Bronchial epithelial cell (primary cell): ENCODE measurements around the gene PIK3C3. TPM values are rescaled to one million over a fixed set of nuclear protein-coding genes. Genes with fewer than 3 reads are reported as not detected.

Source experiments
- DNase-seq: peaks from one replicate; pipeline ENCODE4 v3.0.0-alpha.2; 2010; ENCODE audit warnings: low read depth
- FAIRE-seq: peaks from 2 replicates; lab custom pipeline; 2011; peaks lifted over from hg19 to GRCh38; lab: Jason Lieb, UNC
- H3K27me3 ChIP-seq: 2 replicates; pipeline ENCODE4 v1.5.1; 2011; ENCODE audit warnings: low read length; ENCODE audit not compliant: control insufficient read depth, insufficient read depth
- H3K36me3 ChIP-seq: 2 replicates; pipeline ENCODE4 v1.5.1; 2011; ENCODE audit warnings: low read length; ENCODE audit not compliant: control insufficient read depth, insufficient read depth
- H3K4me3 ChIP-seq: 2 replicates; pipeline ENCODE4 v1.5.1; 2011; ENCODE audit warnings: mild to moderate bottlenecking, low read depth, low read length, control low read depth
- total RNA-seq: library from RNA; depleted of rRNA; stranded (reverse); fragments of >200 nt; gene quantifications from 2 replicates; pipeline ENCODE4 v1.2.1, GENCODE V29; 2014
- TF ChIP-seq, protein P1 (sequence below): IDR thresholded peaks from 2 replicates; pipeline ENCODE4 v1.5.1; 2011; ENCODE audit warnings: mild to moderate bottlenecking, moderate library complexity, low read length, control low read depth, inconsistent platforms; ENCODE audit not compliant: insufficient read depth, severe bottlenecking

The PIK3C3 gene
- total RNA-seq, 1 donor from 2014 or later = 24.2 TPM

DNA sequence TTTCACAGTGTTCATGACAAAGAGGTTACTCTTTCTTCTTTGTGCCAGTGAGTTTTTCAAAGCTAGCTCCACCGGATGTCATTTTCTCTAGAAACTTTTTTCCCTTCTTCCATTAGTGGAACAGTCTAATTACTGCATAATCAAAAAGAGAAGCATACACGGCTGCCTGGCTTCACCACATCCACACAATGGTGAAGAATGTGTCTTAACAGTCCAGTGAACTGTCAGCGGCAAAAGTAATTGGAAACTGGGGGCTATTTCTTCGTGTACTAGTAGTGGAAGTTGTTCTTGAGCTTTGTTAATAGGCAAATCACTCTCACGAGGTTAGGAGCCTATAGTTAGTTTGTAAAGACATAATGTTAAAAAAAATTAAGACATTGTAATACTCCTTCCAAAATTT lies 32.9 kb upstream of the PIK3C3 start:
- DNase-seq (no peak), FAIRE-seq (no peak)
- Histone ChIP-seq H3K4me3 (no peak overlapping the region), H3K27me3 (no peaks in the 10 kb centered on the region), H3K36me3 (no peaks in the 10 kb centered on the region)
- TF ChIP-seq, protein P1, sequence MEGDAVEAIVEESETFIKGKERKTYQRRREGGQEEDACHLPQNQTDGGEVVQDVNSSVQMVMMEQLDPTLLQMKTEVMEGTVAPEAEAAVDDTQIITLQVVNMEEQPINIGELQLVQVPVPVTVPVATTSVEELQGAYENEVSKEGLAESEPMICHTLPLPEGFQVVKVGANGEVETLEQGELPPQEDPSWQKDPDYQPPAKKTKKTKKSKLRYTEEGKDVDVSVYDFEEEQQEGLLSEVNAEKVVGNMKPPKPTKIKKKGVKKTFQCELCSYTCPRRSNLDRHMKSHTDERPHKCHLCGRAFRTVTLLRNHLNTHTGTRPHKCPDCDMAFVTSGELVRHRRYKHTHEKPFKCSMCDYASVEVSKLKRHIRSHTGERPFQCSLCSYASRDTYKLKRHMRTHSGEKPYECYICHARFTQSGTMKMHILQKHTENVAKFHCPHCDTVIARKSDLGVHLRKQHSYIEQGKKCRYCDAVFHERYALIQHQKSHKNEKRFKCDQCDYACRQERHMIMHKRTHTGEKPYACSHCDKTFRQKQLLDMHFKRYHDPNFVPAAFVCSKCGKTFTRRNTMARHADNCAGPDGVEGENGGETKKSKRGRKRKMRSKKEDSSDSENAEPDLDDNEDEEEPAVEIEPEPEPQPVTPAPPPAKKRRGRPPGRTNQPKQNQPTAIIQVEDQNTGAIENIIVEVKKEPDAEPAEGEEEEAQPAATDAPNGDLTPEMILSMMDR = no peak

DNA sequence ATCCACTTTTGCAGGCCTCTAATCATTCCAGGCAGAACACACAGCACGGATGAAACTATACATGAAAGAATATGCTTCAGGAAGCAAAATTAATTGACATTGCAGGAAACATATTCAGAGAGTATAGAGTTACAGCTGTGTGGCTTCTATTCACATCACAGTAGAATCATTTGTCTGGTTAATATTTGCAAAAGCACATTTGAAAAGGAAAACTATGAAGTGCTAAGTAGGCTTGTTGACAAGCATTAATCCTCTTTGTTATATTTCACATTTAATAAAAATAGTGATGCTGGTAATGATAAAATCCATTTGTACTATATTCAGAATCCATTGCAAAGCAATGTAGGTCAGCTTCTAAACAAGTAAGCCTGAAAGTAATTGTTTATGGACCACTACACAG lies 32.2 kb upstream of the PIK3C3 start:
- TF ChIP-seq, protein P1 = no peak
- FAIRE-seq (no peak), DNase-seq (no peak)
- Histone ChIP-seq H3K36me3 (no peaks in the 10 kb centered on the region), H3K4me3 (no peak overlapping the region), H3K27me3 (no peaks in the 10 kb centered on the region)

DNA sequence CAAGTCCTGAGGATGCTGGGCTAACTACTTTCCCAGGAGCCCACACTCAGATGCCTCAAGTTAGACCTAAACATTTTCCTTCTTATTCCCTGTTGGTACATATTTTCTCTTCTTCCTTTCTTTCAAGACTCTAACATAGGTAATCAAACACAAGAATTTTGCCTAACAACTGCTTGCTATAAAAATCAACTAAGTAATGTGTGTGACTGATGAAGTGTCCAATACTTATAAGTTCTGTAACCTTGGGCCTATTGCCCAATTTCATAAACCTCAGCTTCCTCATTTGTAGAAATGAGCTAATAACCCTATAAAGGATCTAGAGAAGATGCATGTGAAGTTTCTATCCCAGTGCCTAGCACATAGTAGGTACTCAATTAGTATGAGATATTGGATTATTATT lies 31.6 kb upstream of the PIK3C3 start:
- Histone ChIP-seq H3K36me3 (no peaks in the 10 kb centered on the region), H3K4me3 (no peak overlapping the region), H3K27me3 (no peaks in the 10 kb centered on the region)
- no peak for DNase-seq
- TF ChIP-seq, protein P1 = no peak
- no peak for FAIRE-seq

DNA sequence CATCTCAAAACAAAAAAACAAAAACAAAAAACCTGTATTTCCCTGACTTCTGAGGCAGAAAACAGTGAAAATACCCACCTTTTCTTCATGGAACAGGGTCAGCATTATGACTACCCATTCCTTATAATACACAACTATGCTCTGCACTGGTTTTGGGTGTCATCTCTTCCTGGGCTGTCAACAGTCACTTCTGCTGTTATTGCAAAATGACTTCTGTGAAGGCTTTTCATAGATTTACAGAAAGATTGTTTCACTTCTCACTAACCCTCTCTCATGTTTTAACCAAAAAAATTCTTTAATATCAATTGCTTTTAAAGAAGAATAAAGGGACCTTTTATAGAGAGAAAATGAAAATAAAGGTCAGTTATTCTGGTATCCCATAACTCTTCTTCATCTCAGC lies 26.5 kb upstream of the PIK3C3 start:
- TF ChIP-seq, protein P1 = no peak
- no peak overlapping the region for H3K4me3 ChIP-seq
- no peaks in the 10 kb centered on the region for H3K36me3 ChIP-seq
- no peak for DNase-seq
- H3K27me3 ChIP-seq = no peaks in the 10 kb centered on the region
- FAIRE-seq = no peak

DNA sequence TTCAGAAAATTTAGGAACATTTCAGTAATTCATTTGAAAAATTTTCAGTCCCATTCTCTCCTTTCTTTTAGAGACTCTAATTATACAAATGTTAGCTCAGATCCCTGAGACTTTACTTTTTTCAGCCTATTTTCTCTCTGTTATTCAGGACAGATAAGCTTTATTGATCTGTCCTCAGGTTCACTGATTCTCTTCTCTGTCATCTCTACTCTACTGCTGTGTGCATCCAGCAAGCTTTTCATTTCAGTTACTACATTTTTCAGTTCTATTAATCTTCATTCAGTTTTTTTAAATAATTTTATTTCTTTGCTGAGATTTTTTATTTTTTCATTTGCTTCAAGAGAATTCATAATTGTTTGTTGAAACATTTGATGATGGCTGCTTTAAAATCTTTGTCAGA lies 22.1 kb upstream of the PIK3C3 start:
- no peak for DNase-seq
- TF ChIP-seq, protein P1 = no peak
- Histone ChIP-seq H3K36me3 (no peaks in the 10 kb centered on the region), H3K27me3 (no peaks in the 10 kb centered on the region), H3K4me3 (no peak overlapping the region)
- no peak for FAIRE-seq

DNA sequence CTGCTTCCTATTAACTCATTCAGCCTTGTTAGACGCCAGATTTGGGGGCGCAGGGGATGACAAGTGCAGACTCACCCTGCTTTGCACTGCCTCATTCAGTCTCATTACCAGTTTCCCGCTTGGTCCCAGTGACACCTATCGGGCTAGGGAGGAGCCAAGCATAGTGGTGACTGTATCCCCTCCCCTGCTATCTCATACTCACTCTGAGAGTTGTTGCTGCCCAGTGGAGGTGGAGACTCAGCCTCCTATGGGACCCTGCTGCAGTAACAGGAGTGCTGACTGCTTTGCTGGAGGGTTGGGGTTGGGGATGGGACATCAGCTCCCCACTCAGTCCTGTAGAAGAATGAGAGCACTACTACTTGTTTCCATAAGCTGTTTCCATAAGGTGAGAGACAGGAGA lies 21.3 kb upstream of the PIK3C3 start:
- FAIRE-seq (no peak), DNase-seq (no peak)
- TF ChIP-seq, protein P1 = no peak
- Histone ChIP-seq H3K4me3 (no peak overlapping the region), H3K27me3 (no peaks in the 10 kb centered on the region), H3K36me3 (no peaks in the 10 kb centered on the region)
